Effector memory CD8-positive, alpha-beta T cell (primary cell): Measurements from ENCODE around the gene DDAH1.

ENCODE experiments used
- ATAC-seq: fragments of 150-1000 bp; cut with Tn5 transposase; replicated peaks from 2 replicates; pipeline ENCODE4 v1.10.0; 2021; ENCODE audit warnings: mild to moderate bottlenecking, moderate library complexity
- DNase-seq, 3 experiments: peaks; one replicate each; pipeline ENCODE4 v3.0.0; 2021
- H3K27ac Mint-ChIP-seq, 2 donors: one replicate each; pipeline ENCODE4 v1.8.0; 2022; ENCODE audit warnings: mild to moderate bottlenecking in 2 of 2, mixed read lengths in 2 of 2, moderate library complexity in 2 of 2
- H3K27me3 Mint-ChIP-seq, 2 donors: one replicate each; pipeline ENCODE4 v1.8.0; 2022; ENCODE audit warnings: mixed read lengths in 2 of 2
- H3K36me3 Mint-ChIP-seq: one replicate; pipeline ENCODE4 v1.8.0; 2022; ENCODE audit warnings: mild to moderate bottlenecking, moderate library complexity, mixed read lengths; ENCODE audit not compliant: insufficient read depth
- H3K4me1 Mint-ChIP-seq, 2 donors: one replicate each; pipeline ENCODE4 v1.8.0; 2022; ENCODE audit warnings: low read depth in 2 of 2, mixed read lengths in 2 of 2
- H3K4me3 Mint-ChIP-seq, 2 donors: one replicate each; pipeline ENCODE4 v1.8.0; 2022; ENCODE audit warnings: mild to moderate bottlenecking in 2 of 2, mixed read lengths in 2 of 2, moderate library complexity in 2 of 2
- H3K9me3 Mint-ChIP-seq, 2 donors: one replicate each; pipeline ENCODE4 v1.8.0; 2022; ENCODE audit warnings: mixed read lengths in 2 of 2

Gene DDAH1

DNA sequence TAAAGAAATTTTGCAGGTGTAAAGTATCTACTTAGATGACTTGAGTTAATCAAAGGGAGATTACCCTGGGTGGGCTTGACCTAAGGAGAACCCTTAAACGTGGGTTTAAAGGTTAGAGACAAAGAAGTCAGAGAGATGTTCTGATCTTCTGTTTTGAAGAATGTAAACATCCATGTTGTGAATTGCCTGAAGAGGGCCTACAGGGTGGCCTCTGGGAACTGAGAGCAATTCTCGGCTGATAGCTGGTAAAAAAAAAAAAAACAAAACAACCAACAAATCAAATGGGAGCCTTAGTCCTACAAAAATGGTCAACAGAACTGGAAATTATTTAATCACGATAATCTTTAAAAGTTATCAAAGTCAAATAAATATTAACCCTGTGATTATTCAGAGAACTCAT is 99.1 kb downstream of the DDAH1 start:
- ATAC-seq: no peak
- Mint-ChIP-seq H3K4me3 (no peak overlapping the region), H3K4me1 (no peaks in the 10 kb centered on the region), H3K27ac (no peak overlapping the region), H3K36me3 (no peaks in the 10 kb centered on the region), H3K9me3 (no peaks in the 10 kb centered on the region), H3K27me3 (peaks cover 0 to 28% of the 10 kb centered on the region in 2 donors)
- no peak for DNase-seq

GRCh38 chr1:85363521-85363920 is 101.4 kb downstream of the DDAH1 start:
- H3K27ac Mint-ChIP-seq: no peak overlapping the region
- DNase-seq: no peak
- H3K4me3 Mint-ChIP-seq: no peak overlapping the region
- no peaks in the 10 kb centered on the region for H3K36me3 Mint-ChIP-seq
- no peaks in the 10 kb centered on the region for H3K4me1 Mint-ChIP-seq
- ATAC-seq: no peak
- H3K9me3 Mint-ChIP-seq: no peaks in the 10 kb centered on the region
- peaks cover 0 to 32% of the 10 kb centered on the region in 2 donors for H3K27me3 Mint-ChIP-seq

GRCh38 chr1:85363092-85363491 is 101.9 kb downstream of the DDAH1 start:
- no peaks in the 10 kb centered on the region for H3K9me3 Mint-ChIP-seq
- no peak overlapping the region for H3K27ac Mint-ChIP-seq
- no peak overlapping the region for H3K4me3 Mint-ChIP-seq
- no peak for DNase-seq
- no peaks in the 10 kb centered on the region for H3K36me3 Mint-ChIP-seq
- ATAC-seq: no peak
- H3K27me3 Mint-ChIP-seq: peaks cover 0 to 30% of the 10 kb centered on the region in 2 donors
- H3K4me1 Mint-ChIP-seq: no peaks in the 10 kb centered on the region

DNA sequence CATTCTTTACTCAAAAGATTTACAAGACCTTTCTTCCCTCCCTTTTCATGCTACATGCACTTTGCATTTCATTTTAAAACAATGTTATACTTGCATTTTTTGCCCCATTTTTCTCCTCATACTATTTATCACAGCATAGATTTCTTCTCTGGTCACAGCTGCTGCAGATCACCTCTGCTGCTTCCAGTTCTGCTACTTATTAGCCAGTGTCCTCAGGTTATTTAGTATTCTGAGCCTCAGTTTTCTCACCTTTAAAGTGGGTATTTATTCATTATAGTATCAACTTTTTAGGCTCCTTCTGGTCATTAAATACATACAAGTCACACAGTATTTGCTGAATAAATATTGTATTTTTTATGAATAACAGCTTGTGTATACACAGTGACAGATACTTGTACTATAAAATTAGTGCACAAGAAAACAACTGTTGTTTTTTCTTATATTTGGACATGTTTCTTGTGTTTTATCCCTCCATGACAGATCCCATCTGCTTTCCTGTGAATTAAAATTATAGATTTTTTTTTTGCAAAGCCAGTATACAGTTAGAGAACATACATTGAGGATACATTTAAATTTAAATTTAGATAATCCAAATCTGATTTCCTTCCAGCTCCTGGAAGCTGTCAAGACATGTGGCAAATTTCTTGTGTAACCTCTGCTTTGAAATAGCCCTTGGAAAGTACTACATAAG is 103.2 kb downstream of the DDAH1 start:
- Mint-ChIP-seq H3K4me3 (no peak overlapping the region), H3K4me1 (no peaks in the 10 kb centered on the region), H3K36me3 (no peaks in the 10 kb centered on the region), H3K27me3 (peaks cover 0 to 22% of the 10 kb centered on the region in 2 donors), H3K27ac (no peak overlapping the region), H3K9me3 (no peaks in the 10 kb centered on the region)
- no peak for DNase-seq
- ATAC-seq: no peak

DNA sequence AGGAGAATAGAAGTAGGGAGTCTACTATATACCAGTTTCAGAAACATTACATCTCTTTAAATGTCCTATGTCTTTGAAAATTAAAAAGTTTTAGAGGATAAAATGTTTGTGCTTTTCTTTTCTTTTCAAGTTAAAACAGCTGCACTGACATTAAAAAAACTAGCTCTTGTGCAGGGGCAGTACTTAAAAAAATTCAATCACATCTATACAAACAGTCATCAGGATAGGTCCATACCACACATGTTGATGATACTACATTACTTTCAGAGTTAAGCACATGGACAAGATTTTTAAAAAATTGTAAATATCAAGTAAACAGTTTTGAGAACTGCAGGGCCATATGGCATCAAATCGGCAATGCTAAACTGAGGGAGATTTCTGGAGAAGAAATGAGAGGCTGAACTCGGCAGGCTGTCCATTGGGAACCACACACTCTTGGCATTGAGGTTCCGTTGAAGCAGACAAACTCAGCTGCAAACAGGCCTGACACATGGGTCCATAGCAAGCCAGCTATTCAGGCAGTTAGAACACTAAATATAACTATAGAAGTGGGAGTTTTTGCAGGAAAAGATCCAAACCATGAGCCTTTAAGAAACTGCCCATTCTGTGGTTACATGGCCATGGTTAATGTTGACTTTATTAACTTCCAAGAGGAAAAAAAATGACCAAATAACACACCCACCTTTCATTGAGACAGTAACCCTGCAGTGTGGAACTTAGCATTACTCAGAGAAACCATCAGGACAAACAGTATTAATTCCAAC is 104.0 kb downstream of the DDAH1 start:
- Mint-ChIP-seq H3K4me3 (no peak overlapping the region), H3K9me3 (no peaks in the 10 kb centered on the region)
- no peak for DNase-seq

GRCh38 chr1:85359874-85360721 is 104.9 kb downstream of the DDAH1 start:
- Mint-ChIP-seq H3K4me3 (no peak overlapping the region), H3K9me3 (no peaks in the 10 kb centered on the region), H3K27ac (no peak overlapping the region), H3K27me3 (peaks cover 0 to 9% of the 10 kb centered on the region in 2 donors), H3K4me1 (no peaks in the 10 kb centered on the region), H3K36me3 (no peaks in the 10 kb centered on the region)
- ATAC-seq: no peak
- no peak for DNase-seq

More for the DNA sequence above, 104.0 kb downstream of the DDAH1 start:
- Mint-ChIP-seq H3K36me3 (no peaks in the 10 kb centered on the region), H3K4me1 (no peaks in the 10 kb centered on the region), H3K27me3 (peaks cover 0 to 15% of the 10 kb centered on the region in 2 donors), H3K27ac (no peak overlapping the region)
- no peak for ATAC-seq

DNA sequence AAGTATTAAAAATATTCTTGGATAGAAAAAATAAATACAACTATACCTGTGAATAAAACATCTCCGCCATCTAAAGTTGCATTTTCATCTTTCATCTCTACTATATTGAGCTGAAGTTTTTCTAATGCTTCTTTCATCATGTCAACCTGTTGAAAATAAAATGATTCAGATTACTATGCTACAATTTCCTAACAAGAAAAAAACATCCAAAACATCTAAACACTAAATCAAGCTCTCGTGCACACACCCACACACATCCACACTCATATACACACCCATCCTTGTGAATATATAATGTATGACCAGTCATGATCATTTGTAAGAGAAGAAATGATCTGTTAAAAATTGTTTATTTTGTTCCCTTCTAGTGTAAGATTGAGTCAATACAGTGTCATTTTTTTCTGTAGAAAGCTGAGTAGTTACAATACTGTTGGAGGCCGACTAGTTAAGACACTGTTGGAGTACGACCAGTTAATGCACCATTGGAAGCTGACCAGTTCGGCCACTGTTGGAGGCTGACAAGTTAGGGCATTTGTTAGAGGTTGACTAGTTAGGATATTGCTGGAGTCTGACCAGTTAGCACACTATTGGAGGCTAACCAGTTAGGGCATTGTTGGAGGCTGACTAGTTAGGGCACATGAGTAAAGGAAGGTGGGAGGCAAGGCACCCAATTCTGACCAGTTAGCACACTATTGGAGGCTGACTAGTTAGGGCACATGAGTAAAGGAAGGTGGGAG is 106.1 kb downstream of the DDAH1 start:
- DNase-seq (no peak), ATAC-seq (no peak)
- Mint-ChIP-seq H3K4me1 (no peaks in the 10 kb centered on the region), H3K9me3 (no peaks in the 10 kb centered on the region), H3K4me3 (no peak overlapping the region), H3K36me3 (peaks cover 2% of the 10 kb centered on the region), H3K27ac (no peak overlapping the region), H3K27me3 (peaks cover 0 to 9% of the 10 kb centered on the region in 2 donors)

GRCh38 chr1:85357817-85358216 is 107.1 kb downstream of the DDAH1 start:
- Mint-ChIP-seq H3K27me3 (peaks cover 0 to 9% of the 10 kb centered on the region in 2 donors), H3K9me3 (no peaks in the 10 kb centered on the region), H3K27ac (no peak overlapping the region), H3K4me1 (no peaks in the 10 kb centered on the region), H3K36me3 (peaks cover 2% of the 10 kb centered on the region), H3K4me3 (no peak overlapping the region)
- DNase-seq: no peak
- no peak for ATAC-seq

- Mint-ChIP-seq H3K27me3 (peaks cover 0 to 4% of the 10 kb centered on the region in 2 donors), H3K9me3 (no peaks in the 10 kb centered on the region), H3K4me1 (no peaks in the 10 kb centered on the region), H3K27ac (no peak overlapping the region), H3K36me3 (peaks cover 2% of the 10 kb centered on the region), H3K4me3 (no peak overlapping the region)
- DNase-seq (no peak), ATAC-seq (no peak)
Measured at GRCh38 chr1:85356130-85356529, 108.8 kb downstream of the DDAH1 start.

- Mint-ChIP-seq H3K27ac (no peak overlapping the region), H3K4me3 (no peak overlapping the region), H3K27me3 (peaks cover 0 to 10% of the 10 kb centered on the region in 2 donors), H3K9me3 (no peaks in the 10 kb centered on the region), H3K36me3 (peaks cover 2% of the 10 kb centered on the region), H3K4me1 (no peaks in the 10 kb centered on the region)
- ATAC-seq (no peak), DNase-seq (no peak)
Measured at GRCh38 chr1:85352055-85352454, 112.9 kb downstream of the DDAH1 start.

DNA sequence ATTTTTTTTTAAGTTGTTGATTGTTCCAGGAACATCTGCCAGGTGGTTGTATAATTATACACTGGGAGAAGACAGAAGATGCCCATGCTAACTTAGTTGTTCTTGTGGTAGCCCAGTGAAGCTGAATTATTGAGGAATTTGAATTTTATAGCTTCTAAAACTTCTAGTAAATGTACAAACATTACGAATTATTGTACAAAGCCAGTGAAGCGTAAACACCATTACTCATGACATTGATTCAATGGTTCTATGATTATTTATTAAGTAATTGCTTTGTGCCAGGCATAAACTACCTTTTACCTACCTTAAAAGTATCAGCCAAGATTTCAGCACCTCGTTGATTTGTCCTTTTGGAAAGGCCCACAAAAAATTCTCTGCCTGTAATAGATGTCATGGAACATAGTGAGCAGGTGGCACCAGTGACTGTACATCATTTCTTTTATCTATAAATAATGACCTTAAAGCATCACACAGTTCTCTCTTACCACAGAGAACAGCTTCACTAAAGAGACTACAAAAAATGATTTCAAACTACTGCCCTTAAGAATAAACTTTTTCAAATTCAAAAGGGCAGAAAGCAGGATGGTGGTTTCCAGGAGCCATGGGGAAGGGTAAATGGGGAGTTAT is 113.6 kb downstream of the DDAH1 start:
- H3K4me3 Mint-ChIP-seq: no peak overlapping the region
- H3K9me3 Mint-ChIP-seq: no peaks in the 10 kb centered on the region
- ATAC-seq: no peak
- H3K27me3 Mint-ChIP-seq: peaks cover 0 to 10% of the 10 kb centered on the region in 2 donors
- peaks cover 2% of the 10 kb centered on the region for H3K36me3 Mint-ChIP-seq
- no peak for DNase-seq
- H3K27ac Mint-ChIP-seq: no peak overlapping the region
- H3K4me1 Mint-ChIP-seq: no peaks in the 10 kb centered on the region

- peaks cover 2% of the 10 kb centered on the region for H3K36me3 Mint-ChIP-seq
- H3K4me1 Mint-ChIP-seq: no peaks in the 10 kb centered on the region
- no peak overlapping the region for H3K27ac Mint-ChIP-seq
- ATAC-seq (no peak), DNase-seq (no peak)
- no peaks in the 10 kb centered on the region for H3K9me3 Mint-ChIP-seq
- H3K4me3 Mint-ChIP-seq: no peak overlapping the region
- H3K27me3 Mint-ChIP-seq: peaks cover 8 to 10% of the 10 kb centered on the region in 2 donors
Measured at GRCh38 chr1:85349224-85349623, 115.7 kb downstream of the DDAH1 start.

DNA sequence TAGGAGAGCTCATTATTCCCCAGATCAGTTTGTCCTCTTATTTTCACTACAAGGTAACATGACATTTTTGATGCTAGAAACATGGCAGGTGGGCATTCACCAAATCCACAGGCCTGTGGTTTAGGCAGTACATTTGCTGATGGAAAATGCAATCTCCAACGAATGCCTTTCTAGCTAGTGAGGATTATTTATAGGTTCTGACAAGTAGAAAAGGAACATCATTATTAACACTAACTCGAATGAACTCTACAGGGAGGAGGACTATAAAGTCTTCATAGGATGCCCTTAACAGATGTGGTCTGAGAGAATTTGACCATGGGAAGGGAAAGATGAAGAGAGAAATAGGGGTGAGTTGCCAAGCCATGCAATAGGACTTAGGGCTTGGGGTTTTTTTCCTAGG is 117.1 kb downstream of the DDAH1 start:
- Mint-ChIP-seq H3K4me3 (no peak overlapping the region), H3K27me3 (peaks cover 8 to 10% of the 10 kb centered on the region in 2 donors), H3K4me1 (no peaks in the 10 kb centered on the region), H3K36me3 (no peaks in the 10 kb centered on the region), H3K9me3 (no peaks in the 10 kb centered on the region), H3K27ac (no peak overlapping the region)
- ATAC-seq: no peak
- DNase-seq: no peak
